GM20000 (cell line): ENCODE measurements around the gene ZNF670.

Experiments
- DNase-seq: peaks from one replicate; pipeline ENCODE4 v3.0.0; 2012; ENCODE audit warnings: low spot score
- TF ChIP-seq, protein P1 (sequence below): IDR thresholded peaks from 2 replicates; pipeline ENCODE4 v1.5.1; 2012; ENCODE audit warnings: mild to moderate bottlenecking, control low read depth; ENCODE audit errors: extremely low read depth, missing control alignments

Gene ZNF670

DNA sequence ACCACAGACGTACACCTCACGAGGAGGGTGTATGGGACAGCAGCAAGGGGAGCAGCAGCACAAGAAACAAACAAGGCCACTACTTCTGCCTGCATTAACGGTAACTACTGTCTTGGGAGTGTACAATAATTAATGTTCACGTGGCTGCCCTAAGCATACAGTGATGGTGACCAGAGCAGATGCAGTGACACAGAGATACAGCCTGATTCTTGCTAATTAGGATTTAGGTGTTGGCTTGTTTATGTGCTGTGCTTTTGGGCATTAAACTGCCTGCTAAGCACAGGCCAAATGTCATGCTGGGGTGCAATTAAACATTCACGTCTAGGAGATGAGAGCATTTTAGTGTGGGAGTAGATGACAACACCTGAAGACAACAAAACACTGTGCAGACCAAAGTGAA lies 18.3 kb upstream of the ZNF670 start:
- TF ChIP-seq, protein P1, sequence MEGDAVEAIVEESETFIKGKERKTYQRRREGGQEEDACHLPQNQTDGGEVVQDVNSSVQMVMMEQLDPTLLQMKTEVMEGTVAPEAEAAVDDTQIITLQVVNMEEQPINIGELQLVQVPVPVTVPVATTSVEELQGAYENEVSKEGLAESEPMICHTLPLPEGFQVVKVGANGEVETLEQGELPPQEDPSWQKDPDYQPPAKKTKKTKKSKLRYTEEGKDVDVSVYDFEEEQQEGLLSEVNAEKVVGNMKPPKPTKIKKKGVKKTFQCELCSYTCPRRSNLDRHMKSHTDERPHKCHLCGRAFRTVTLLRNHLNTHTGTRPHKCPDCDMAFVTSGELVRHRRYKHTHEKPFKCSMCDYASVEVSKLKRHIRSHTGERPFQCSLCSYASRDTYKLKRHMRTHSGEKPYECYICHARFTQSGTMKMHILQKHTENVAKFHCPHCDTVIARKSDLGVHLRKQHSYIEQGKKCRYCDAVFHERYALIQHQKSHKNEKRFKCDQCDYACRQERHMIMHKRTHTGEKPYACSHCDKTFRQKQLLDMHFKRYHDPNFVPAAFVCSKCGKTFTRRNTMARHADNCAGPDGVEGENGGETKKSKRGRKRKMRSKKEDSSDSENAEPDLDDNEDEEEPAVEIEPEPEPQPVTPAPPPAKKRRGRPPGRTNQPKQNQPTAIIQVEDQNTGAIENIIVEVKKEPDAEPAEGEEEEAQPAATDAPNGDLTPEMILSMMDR: no peak
- DNase-seq: no peak

DNA sequence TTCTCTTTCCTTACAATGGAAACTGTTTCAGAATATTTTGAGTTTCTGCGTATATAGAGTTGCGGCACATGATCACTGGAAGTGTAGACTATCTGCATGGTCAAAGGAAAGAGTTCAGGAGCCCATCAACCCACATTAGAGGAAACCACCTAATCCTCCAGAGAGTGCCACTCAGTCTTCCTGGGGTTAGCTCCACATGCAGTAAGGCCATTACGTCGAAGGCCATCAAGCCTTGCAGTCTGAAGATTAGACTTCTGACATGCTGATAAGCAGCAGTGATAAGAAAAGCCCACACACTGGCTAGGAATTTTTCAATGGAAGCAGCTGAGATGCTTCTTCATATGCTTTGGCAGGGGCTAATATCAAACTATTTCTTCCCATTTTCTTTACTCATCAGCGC lies 17.9 kb upstream of the ZNF670 start:
- TF ChIP-seq, protein P1: no peak
- no peak for DNase-seq

- no peak for DNase-seq
- TF ChIP-seq, protein P1: no peak
These were observed 17.5 kb upstream of the ZNF670 start for GRCh38 chr1:247096112-247096511.

GRCh38 chr1:247090455-247090854 lies 11.8 kb upstream of the ZNF670 start:
- TF ChIP-seq, protein P1: no peak
- no peak for DNase-seq

DNA sequence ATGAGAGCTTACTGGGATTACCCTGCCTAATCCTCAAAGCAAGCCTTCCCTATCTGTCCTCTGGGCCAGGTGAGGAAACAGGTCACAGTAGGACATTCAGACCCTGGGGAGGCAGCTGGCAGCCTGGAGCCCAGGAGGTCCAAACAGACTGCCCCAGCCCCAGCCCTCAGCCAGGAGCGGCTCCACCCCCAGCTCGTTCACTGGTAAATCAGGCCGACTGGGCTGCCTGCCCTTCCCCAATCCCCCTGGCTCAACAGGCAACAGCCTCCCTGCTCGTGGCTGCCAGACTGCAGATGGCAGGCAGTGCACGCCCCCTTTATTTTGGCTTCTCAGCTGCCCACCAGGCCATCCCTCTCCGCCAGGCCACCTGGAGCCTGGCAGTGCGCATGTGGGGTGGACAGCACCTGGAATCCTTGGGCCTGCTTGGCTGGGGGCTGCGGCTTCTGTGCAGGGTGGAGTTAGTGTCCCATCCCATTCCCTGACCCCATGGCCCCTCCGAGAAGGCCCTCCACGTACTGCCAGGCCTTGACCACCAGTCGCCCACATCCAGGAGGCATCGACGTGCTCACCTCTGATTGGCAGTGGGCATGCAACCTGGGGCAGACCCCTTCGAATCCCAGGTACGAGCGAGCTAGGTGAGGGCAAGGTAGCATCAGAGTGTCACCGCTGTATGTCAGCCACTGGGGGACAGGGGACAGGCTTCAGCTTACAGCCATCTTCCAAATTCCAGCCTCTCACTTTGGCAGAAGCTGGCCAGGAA lies 11.2 kb upstream of the ZNF670 start:
- TF ChIP-seq, protein P1: no peak

GRCh38 chr1:247088967-247089366 lies 10.4 kb upstream of the ZNF670 start:
- DNase-seq: no peak
- TF ChIP-seq, protein P1: no peak

More for the DNA sequence above, 11.2 kb upstream of the ZNF670 start:
- no peak for DNase-seq

- TF ChIP-seq, protein P1: no peak
- DNase-seq: no peak
These were observed 8.6 kb upstream of the ZNF670 start for GRCh38 chr1:247087256-247087655.
